Left forelimb (tissue), 1 donor: ENCODE results near the gene TGIF2.

ENCODE experiments used
- DNase-seq: peaks from one replicate; pipeline ENCODE4 v3.0.0-alpha.2; 2018; ENCODE audit warnings: low spot score

Gene TGIF2

GRCh38 chr20:36573103-36573797, at the start of gene TGIF2:
TGIF2 (plus strand) TSS chr20:36573597; CDS start chr20:36578775, 5,178 bp downstream.
- peak; percentile 94 for DNase-seq

- no peak for DNase-seq
Measured at GRCh38 chr20:36525620-36526365, 47.6 kb upstream of the TGIF2 start.

- DNase-seq, result no peak
Measured at GRCh38 chr20:36526521-36527011, 46.8 kb upstream of the TGIF2 start.

- no peak for DNase-seq
Measured at GRCh38 chr20:36527331-36528125, 45.9 kb upstream of the TGIF2 start.

- DNase-seq, result no peak
Measured at GRCh38 chr20:36528176-36528874, 45.1 kb upstream of the TGIF2 start.

- no peak for DNase-seq
Measured at GRCh38 chr20:36528875-36529417, 44.5 kb upstream of the TGIF2 start.

GRCh38 chr20:36532388-36532787, 41.0 kb upstream of the TGIF2 start:
- DNase-seq, result no peak

- no peak for DNase-seq
Measured at GRCh38 chr20:36532822-36533221, 40.6 kb upstream of the TGIF2 start.

GRCh38 chr20:36538026-36538722, 35.2 kb upstream of the TGIF2 start:
- DNase-seq, result no peak

- DNase-seq, result no peak
Measured at GRCh38 chr20:36540551-36541211, 32.7 kb upstream of the TGIF2 start.

- peak; percentile 82 for DNase-seq
Measured at GRCh38 chr20:36541227-36541767, 32.1 kb upstream of the TGIF2 start, which contains the start of gene MYL9. MYL9 (plus strand) TSS chr20:36541519; CDS start chr20:36544885, 3,366 bp downstream.

- no peak for DNase-seq
Measured at GRCh38 chr20:36541768-36542488, 31.5 kb upstream of the TGIF2 start.

- DNase-seq, result no peak
Measured at GRCh38 chr20:36542516-36543183, 30.7 kb upstream of the TGIF2 start.

GRCh38 chr20:36543184-36544133, 29.9 kb upstream of the TGIF2 start:
- no peak for DNase-seq

- DNase-seq, result no peak
Measured at GRCh38 chr20:36544134-36545018, 29.0 kb upstream of the TGIF2 start.

GRCh38 chr20:36546111-36546736, 27.2 kb upstream of the TGIF2 start:
- DNase-seq, result no peak
